K562 (cell line): ENCODE results near the gene FSTL3. TPM values are rescaled to one million over a fixed set of nuclear protein-coding genes. Genes with fewer than 3 reads are reported as not detected.

Source experiments
- ATAC-seq: fragments of 200-7000 bp; cut with Tn5 transposase; 3 replicates; pipeline ENCODE4 v1.9.1; 2020; ENCODE audit warnings: moderate library complexity
- BruUV-seq: library from RNA; stranded (reverse); fragments of 400-500 nt; replicated peaks from 2 replicates; lab custom pipeline; 2021; lab: Mats Ljungman, UMichigan
- CTCF ChIA-PET: fragments of 300-600 bp; formaldehyde crosslinking; extraction: SDS; loops from one replicate; lab custom pipeline; 2021; ENCODE audit warnings: low intra/inter-chr PET ratio; lab: Yijun Ruan, JAX
- POLR2A ChIA-PET: fragments of 300-600, 350-650 bp; sonication (Branson Sonifier 250); formaldehyde crosslinking; extraction: SDS; loops from one replicate; lab custom pipeline; 2021; ENCODE audit warnings: antibody characterized with exemption, inconsistent platforms; lab: Yijun Ruan, JAX
- DNase-seq, 4 experiments: peaks; one replicate each; pipeline versions ENCODE4 v3.0.0 to v3.0.0-alpha.2; 2011 to 2018; ENCODE audit warnings: low spot score in 3 of 4, mixed read lengths in 3 of 4; ENCODE audit errors: extremely low read depth in 1 of 4
- FAIRE-seq: peaks from 2 replicates; lab custom pipeline; 2011; peaks lifted over from hg19 to GRCh38; lab: Jason Lieb, UNC
- H2AFZ ChIP-seq: 2 replicates; pipeline ENCODE4 v1.6.0; 2011; ENCODE audit warnings: low read depth, low read length, control low read depth, inconsistent platforms
- H3K27ac ChIP-seq: fragments of 200-600 bp; 3 replicates; pipeline ENCODE4 v1.8.0; 2011; ENCODE audit warnings: low read depth, mild to moderate bottlenecking, control low read depth, inconsistent platforms, low read length, moderate library complexity, mixed read lengths; ENCODE audit errors: extremely low read depth
- H3K27me3 ChIP-seq, 2 experiments: fragments of 300-600 bp in 1 of 2; 2 replicates in 1 of 2; 3 replicates in 1 of 2; pipeline versions ENCODE4 v1.6.0 to v1.8.0; 2011; ENCODE audit warnings: inconsistent platforms in 2 of 2, low read length in 2 of 2, mild to moderate bottlenecking in 1 of 2, mixed read lengths in 1 of 2, moderate library complexity in 1 of 2; ENCODE audit not compliant: control insufficient read depth in 2 of 2, insufficient read depth in 2 of 2
- H3K36me3 ChIP-seq: fragments of 300-600 bp; 3 replicates; pipeline ENCODE4 v1.8.0; 2011; ENCODE audit warnings: mild to moderate bottlenecking, low read length, inconsistent platforms; ENCODE audit not compliant: control insufficient read depth, insufficient read depth
- H3K4me1 ChIP-seq, 2 experiments: fragments of 200-600 bp in 1 of 2; replicated peaks in 1 of 2; 2 replicates in 1 of 2; 3 replicates in 1 of 2; pipeline versions ENCODE4 v1.5.1 to v1.8.0; 2011; ENCODE audit warnings: inconsistent platforms in 2 of 2, low read length in 2 of 2, mild to moderate bottlenecking in 1 of 2, mixed read lengths in 1 of 2, moderate library complexity in 1 of 2; ENCODE audit not compliant: control insufficient read depth in 2 of 2, insufficient read depth in 2 of 2
- H3K4me2 ChIP-seq: 2 replicates; pipeline ENCODE4 v1.6.1; 2011; ENCODE audit warnings: low read length, control low read depth, inconsistent platforms, mixed read lengths; ENCODE audit not compliant: insufficient read depth
- H3K4me3 ChIP-seq: fragments of 200-600 bp; sonication (generic), shearing (Covaris generic); 2 replicates; pipeline ENCODE4 v1.5.1; 2016; ENCODE audit warnings: control low read depth, inconsistent platforms
- H3K79me2 ChIP-seq: fragments of 200-600 bp; 3 replicates; pipeline ENCODE4 v1.8.0; 2011; ENCODE audit warnings: low read length, inconsistent platforms; ENCODE audit not compliant: control insufficient read depth, insufficient read depth
- H3K9ac ChIP-seq, 2 experiments: 2 replicates each; pipeline versions ENCODE4 v1.6.0 to v1.6.1; 2011; ENCODE audit warnings: low read depth in 2 of 2, low read length in 2 of 2, control low read depth in 1 of 2, inconsistent platforms in 1 of 2, mild to moderate bottlenecking in 1 of 2, mixed read lengths in 1 of 2; ENCODE audit not compliant: insufficient read depth in 1 of 2
- H3K9me1 ChIP-seq: one replicate; pipeline ENCODE4 v1.6.0; 2011; ENCODE audit warnings: inconsistent platforms, mild to moderate bottlenecking, low read length, moderate library complexity; ENCODE audit not compliant: control insufficient read depth, insufficient read depth
- H3K9me3 ChIP-seq: replicated peaks from 2 replicates; pipeline ENCODE4 v1.5.1; 2011; ENCODE audit warnings: low read depth, low read length, inconsistent platforms; ENCODE audit not compliant: control insufficient read depth, insufficient read depth
- H4K20me1 ChIP-seq: replicated peaks from 2 replicates; pipeline ENCODE4 v1.6.1; 2011; ENCODE audit warnings: low read length, inconsistent platforms, mixed read lengths; ENCODE audit not compliant: control insufficient read depth, insufficient read depth
- POLR2G ChIP-seq: fragments of 200-400 bp; formaldehyde crosslinking; IDR thresholded peaks from 2 replicates; pipeline ENCODE4 v1.6.1; 2017; ENCODE audit warnings: low read depth, mild to moderate bottlenecking, antibody characterized with exemption, low read length, moderate library complexity
- POLR3G ChIP-seq: IDR thresholded peaks from 2 replicates; pipeline ENCODE4 v1.6.1; 2011; ENCODE audit not compliant: insufficient read length, insufficient replicate concordance; ENCODE audit errors: extremely low read depth
- RBFOX2 ChIP-seq: fragments of 200-400 bp; formaldehyde crosslinking; IDR thresholded peaks from 2 replicates; pipeline ENCODE4 v1.6.1; 2017; ENCODE audit warnings: low read depth, mild to moderate bottlenecking, low read length, moderate library complexity
- WGBS: fragments of 100-300 bp; shearing (Covaris generic); methylation state at CpG from one replicate; pipeline ENCODE4 v1.1.6; 2016; ENCODE audit warnings: low coverage, mixed read lengths; ENCODE audit not compliant: insufficient coverage; ENCODE audit errors: missing lambda C conversion rate; 5-methylcytosine and 5-hydroxymethylcytosine counted together
- in situ Hi-C: fragments of 300-500 bp; cut with MboI; formaldehyde crosslinking; loops from 4 replicates; pipeline ENCODE4 v1.15.0; 2018; ENCODE audit warnings: inconsistent platforms, mixed read lengths
- intact Hi-C: fragments of 100-400 bp; cut with micrococcal nuclease; formaldehyde crosslinking; loops from 2 replicates; pipeline ENCODE4 v1.14.2; 2022
- polyA plus RNA-seq, 8 experiments: library from polyadenylated mRNA; depleted of rRNA in 4 of 8; stranded (reverse) in 5 of 8; unstranded in 3 of 8; fragments of >200 nt; fragmentation: Nextera tagmentation in 2 of 8; fragmentation: Illumina TruSeq in 1 of 8; extraction: Ambion mirVana in 2 of 8; extraction: Trizol in 1 of 8; gene quantifications; 2 replicates each; pipeline versions ENCODE4 v1.2.1 to v1.2.3, GENCODE V29; 2011 to 2014; ENCODE audit warnings: inconsistent platforms in 1 of 8, missing spikeins in 1 of 8
- total RNA-seq, 7 experiments: library from RNA; depleted of rRNA in 6 of 7; stranded (reverse); fragments of >200 nt in 6 of 7; fragmentation: Illumina TruSeq in 2 of 7; extraction: Trizol in 2 of 7; gene quantifications; 2 replicates each; pipeline versions ENCODE4 v1.2.1 to v1.2.3, GENCODE V29; 2011 to 2021; ENCODE audit warnings: low replicate concordance in 1 of 7
- TF ChIP-seq, protein P1 (sequence below): sonication (generic); formaldehyde crosslinking; IDR thresholded peaks from 2 replicates; pipeline ENCODE4 v1.8.0; 2022; ENCODE audit warnings: missing genetic modification reagents, mild to moderate bottlenecking, moderate library complexity, borderline replicate concordance

Gene FSTL3
- total and polyA plus RNA-seq, 9 of the 15 experiments (the other 6 are each of a cell fraction or from before 2014, with no cell fraction given) = 0.35 to 6.8 (median 4.2) TPM; not detected in 1

DNA sequence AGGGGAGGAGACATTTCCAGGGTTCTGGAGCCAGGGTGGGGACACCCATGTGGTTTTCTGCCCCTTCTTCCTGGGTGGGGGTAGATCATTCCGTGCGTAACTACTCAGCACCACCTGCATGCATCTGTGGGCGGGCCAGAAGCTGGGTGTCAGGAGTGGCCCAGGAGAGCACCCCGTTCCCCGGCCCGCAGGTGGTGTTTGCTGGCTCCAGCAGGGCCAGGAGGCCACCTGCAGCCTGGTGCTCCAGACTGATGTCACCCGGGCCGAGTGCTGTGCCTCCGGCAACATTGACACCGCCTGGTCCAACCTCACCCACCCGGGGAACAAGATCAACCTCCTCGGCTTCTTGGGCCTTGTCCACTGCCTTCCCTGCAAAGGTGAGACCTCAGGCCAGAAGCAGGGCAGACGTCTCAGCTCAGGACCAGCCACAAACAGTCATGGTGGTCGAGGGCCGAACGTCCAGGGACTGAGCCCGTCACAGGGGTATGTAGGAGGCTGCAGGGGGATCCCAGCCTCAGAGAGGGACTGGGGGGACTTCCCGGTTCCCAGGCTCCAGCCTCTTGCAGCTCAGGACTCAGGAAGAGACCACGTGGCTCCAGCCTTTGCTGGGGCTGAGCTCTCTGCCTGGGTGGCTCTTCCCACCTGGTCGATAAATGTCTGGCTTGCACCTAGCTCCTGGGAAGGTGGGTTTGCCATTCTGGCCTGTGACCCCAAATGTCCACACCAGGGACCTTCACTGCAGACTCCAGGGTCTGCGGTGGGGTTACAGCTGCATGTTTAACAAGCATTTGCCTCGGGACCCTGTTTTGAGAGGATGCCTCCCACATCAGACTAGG, 1.6 kb downstream of the FSTL3 start:
- intact Hi-C loops (no loop called here), in situ Hi-C loops (no loop called here)
- Histone ChIP-seq H2AFZ (no peak overlapping the region), H3K4me1 (peaks cover 5 to 80% of the 10 kb centered on the region in 2 experiments), H3K27me3 (no peaks in the 10 kb centered on the region; a peak in 1 of 5 replicates), H3K4me2 (no peak overlapping the region), H3K9me3 (no peaks in the 10 kb centered on the region), H3K79me2 (peaks cover 8% of the 10 kb centered on the region), H3K27ac (no peak overlapping the region), H3K4me3 (no peak overlapping the region), H3K36me3 (no peaks in the 10 kb centered on the region), H4K20me1 (no peaks in the 10 kb centered on the region), H3K9ac (peak overlapping the region in 1 of 2 experiments; percentile 83; a peak in 2 of 4 replicates), H3K9me1 (peaks cover 10% of the 10 kb centered on the region)
- ATAC-seq (no peak), DNase-seq (no peak), FAIRE-seq (no peak)
- CTCF ChIA-PET = no interaction called here
- TF ChIP-seq, protein P1, sequence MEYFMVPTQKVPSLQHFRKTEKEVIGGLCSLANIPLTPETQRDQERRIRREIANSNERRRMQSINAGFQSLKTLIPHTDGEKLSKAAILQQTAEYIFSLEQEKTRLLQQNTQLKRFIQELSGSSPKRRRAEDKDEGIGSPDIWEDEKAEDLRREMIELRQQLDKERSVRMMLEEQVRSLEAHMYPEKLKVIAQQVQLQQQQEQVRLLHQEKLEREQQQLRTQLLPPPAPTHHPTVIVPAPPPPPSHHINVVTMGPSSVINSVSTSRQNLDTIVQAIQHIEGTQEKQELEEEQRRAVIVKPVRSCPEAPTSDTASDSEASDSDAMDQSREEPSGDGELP (CRISPR knock-in tag) = peak; percentile 11; the same call in 1 of the 2 replicates
- TF ChIP-seq RBFOX2 = 0 out of 2 replicates have a peak, but pooled peaks have one; percentile 13
- TF ChIP-seq POLR2G = peak; percentile 35
- TF ChIP-seq POLR3G = no peak
- 56% methylated on average over 20 of the region's 22 CpGs for WGBS
- no TSS peak for BruUV-seq
- POLR2A ChIA-PET = interaction anchor here (0.5 to 1.2 kb wide), 5 partner anchors 8 to 34 kb away, joined by 3 read pairs; no protein-coding TSS in a partner anchor
